ENCODE data around the gene GPX5. TPM values are rescaled to one million over a fixed set of nuclear protein-coding genes. Genes with fewer than 3 reads are reported as not detected.
A peak's percentile ranks its signal among the peaks of the same experiment; 100 is the strongest.
"Not testable (repeated sequence)": the region's sequence is repeated elsewhere in the genome, so short reads cannot be mapped to it uniquely, and the experiment has no call there.

The GPX5 gene
- total RNA-seq, 4 donors from 2014 or later = not detected

DNA sequence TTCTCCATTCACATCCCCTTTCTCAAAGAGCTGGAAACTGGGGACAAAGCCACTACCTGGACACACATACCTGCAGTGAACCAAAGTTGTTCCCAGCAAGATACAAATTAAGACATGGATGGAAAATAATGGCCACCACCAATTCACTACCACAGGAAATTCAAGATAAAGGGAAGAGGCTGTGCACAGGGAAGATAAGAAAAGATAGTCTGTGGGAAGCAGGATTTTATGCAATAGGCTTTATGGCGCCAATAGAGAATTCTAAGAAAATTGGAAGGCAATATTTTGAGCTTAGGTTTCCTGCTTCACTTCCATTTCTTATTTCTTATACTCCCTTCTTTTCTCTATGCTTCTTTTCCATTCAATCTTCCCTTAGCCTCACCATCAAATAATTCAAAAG, 19.9 kb upstream of the GPX5 start:
- intact Hi-C loops (cut with DNase I) = no loop called here
- no peak for DNase-seq (ENCODE audit: extremely low spot score)
- TF ChIP-seq, protein P1, sequence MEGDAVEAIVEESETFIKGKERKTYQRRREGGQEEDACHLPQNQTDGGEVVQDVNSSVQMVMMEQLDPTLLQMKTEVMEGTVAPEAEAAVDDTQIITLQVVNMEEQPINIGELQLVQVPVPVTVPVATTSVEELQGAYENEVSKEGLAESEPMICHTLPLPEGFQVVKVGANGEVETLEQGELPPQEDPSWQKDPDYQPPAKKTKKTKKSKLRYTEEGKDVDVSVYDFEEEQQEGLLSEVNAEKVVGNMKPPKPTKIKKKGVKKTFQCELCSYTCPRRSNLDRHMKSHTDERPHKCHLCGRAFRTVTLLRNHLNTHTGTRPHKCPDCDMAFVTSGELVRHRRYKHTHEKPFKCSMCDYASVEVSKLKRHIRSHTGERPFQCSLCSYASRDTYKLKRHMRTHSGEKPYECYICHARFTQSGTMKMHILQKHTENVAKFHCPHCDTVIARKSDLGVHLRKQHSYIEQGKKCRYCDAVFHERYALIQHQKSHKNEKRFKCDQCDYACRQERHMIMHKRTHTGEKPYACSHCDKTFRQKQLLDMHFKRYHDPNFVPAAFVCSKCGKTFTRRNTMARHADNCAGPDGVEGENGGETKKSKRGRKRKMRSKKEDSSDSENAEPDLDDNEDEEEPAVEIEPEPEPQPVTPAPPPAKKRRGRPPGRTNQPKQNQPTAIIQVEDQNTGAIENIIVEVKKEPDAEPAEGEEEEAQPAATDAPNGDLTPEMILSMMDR (IDR thresholded peaks at IDR 0.05) = no peak
- TF ChIP-seq POLR2A (IDR thresholded peaks at IDR 0.05; ENCODE audit: low read depth) = no peak
- no peak for TF ChIP-seq EP300 (IDR thresholded peaks at IDR 0.05)
- TF ChIP-seq POLR2AphosphoS5 (IDR thresholded peaks at IDR 0.05) = no peak
- no peaks in the 10 kb centered on the region for H3K36me3 ChIP-seq
- peaks cover 0 to 18% (median 0%) of the 10 kb centered on the region in 4 donors for H3K27me3 ChIP-seq
- H3K9me3 ChIP-seq = no peaks in the 10 kb centered on the region
- H3K4me3 ChIP-seq = no peak overlapping the region
- no peak overlapping the region for H3K27ac ChIP-seq (replicated peaks in 1 of 4)
- 92% methylated on average over 1 of the region's 1 CpG for WGBS
- no peaks in the 10 kb centered on the region for H3K4me1 ChIP-seq

DNA sequence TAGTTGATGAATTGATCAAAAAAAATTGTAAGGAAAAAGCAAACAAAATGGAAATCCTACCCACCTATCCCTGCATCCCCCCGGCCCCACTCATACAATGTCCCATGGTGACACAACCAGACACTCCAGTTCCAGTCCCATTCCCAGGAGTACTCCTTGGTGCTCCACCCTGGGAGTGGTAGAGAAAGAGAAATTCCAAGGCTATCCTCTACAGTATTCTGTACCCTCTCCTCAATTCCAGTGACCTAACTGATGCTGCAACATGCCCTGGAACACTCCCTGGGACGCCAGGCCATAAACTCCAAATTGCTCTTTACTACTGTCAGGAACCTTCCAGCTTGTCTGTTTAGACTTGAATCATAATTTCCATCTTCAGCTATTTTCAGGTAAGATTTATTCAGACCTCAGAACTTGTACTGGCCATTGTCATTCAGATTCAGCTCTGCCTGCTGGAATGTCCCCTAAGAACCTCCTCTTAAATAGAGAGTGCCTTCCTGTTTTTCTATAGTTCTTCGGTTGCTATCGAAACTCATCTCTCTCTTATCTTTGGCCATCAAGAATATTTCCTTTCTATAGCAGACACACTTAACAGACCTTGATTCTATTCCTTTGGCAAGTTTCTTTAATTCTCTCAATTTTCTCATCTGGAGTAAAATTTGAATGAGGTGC, 18.7 kb upstream of the GPX5 start:
- WGBS = 71% methylated on average over 4 of the region's 4 CpGs
- no peaks in the 10 kb centered on the region for H3K4me1 ChIP-seq

DNA sequence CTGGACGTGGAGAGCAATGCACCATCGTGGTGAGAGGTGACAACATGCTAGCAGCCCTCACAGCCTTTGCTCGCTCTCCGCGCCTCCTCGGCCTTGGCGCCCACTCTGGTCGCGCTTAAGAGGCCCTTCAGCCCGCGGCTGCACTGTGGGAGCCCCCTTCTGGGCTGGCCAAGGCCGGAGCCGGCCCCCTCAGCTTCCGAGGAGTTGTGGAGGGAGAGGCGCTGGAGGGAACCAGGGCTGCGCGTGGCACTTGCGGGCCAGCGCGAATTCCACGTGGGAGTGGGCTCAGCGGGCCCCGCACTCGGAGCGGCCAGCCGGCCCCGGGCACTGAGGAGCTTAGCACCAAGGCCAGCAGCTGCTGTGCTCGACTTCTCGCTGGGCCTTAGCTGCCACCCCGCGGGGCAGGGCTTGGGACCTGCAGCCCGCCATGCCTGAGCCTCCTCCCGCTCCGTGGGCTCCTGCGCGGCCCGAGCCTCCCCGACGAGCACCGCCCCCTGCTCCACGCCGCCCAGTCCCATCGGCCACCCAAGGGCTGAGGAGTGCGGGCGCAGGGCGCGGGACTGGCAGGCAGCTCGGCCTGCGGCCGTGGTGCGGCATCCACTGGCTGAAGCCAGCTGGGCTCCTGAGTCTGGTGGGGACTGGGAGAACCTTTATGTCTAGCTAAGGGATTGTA, 13.9 kb upstream of the GPX5 start:
- 94% methylated on average over 32 of the region's 51 CpGs for WGBS
- intact Hi-C loops (cut with DNase I) = no loop called here
- H3K36me3 ChIP-seq = no peaks in the 10 kb centered on the region
- no peak for TF ChIP-seq EP300 (IDR thresholded peaks at IDR 0.05)
- no peak for TF ChIP-seq POLR2AphosphoS5 (IDR thresholded peaks at IDR 0.05)
- no peak for TF ChIP-seq POLR2A (IDR thresholded peaks at IDR 0.05; ENCODE audit: low read depth)
- TF ChIP-seq, protein P1 (IDR thresholded peaks at IDR 0.05) = no peak
- DNase-seq (ENCODE audit: extremely low spot score) = no peak
- no peak overlapping the region for H3K4me3 ChIP-seq
- no peak overlapping the region for H3K27ac ChIP-seq (replicated peaks in 1 of 4)
- H3K27me3 ChIP-seq = peaks cover 0 to 32% (median 0%) of the 10 kb centered on the region in 4 donors
- H3K9me3 ChIP-seq = no peaks in the 10 kb centered on the region
- no peaks in the 10 kb centered on the region for H3K4me1 ChIP-seq

More for the DNA sequence above, 18.7 kb upstream of the GPX5 start:
- intact Hi-C loops (cut with DNase I) = no loop called here
- H3K27ac ChIP-seq (replicated peaks in 1 of 4) = no peak overlapping the region
- H3K36me3 ChIP-seq = no peaks in the 10 kb centered on the region
- H3K9me3 ChIP-seq = no peaks in the 10 kb centered on the region
- H3K4me3 ChIP-seq = no peak overlapping the region
- DNase-seq (ENCODE audit: extremely low spot score) = peak; percentile 47
- TF ChIP-seq, protein P1 (IDR thresholded peaks at IDR 0.05) = no peak
- TF ChIP-seq POLR2AphosphoS5 (IDR thresholded peaks at IDR 0.05) = no peak
- H3K27me3 ChIP-seq = peaks cover 0 to 18% (median 0%) of the 10 kb centered on the region in 4 donors

DNA sequence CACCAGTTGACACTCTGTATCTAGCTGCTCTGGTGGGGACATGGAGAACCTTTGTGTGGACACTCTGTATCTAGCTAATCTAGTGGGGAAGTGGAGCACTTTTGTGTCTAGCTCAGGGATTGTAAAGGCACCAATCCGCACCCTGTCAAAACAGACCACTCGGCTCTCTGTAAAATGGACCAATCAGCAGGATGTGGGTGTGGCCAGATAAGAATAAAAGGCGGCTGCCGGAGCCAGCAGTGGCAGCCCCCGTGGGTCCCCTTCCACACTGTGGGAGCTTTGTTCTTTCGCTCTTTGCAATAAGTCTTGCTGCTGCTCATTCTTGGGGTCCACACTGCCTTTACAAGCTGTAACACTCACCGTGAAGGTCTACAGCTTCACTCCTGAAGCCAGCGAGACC, 13.3 kb upstream of the GPX5 start:
- DNase-seq (ENCODE audit: extremely low spot score); H3K36me3 ChIP-seq; H3K4me1 ChIP-seq; intact Hi-C loops (cut with DNase I); H3K4me3 ChIP-seq; H3K27ac ChIP-seq (replicated peaks in 1 of 4); H3K9me3 ChIP-seq: not testable (repeated sequence)
- 90% methylated on average over 6 of the region's 8 CpGs for WGBS
- H3K27me3 ChIP-seq = peaks cover 0 to 36% (median 0%) of the 10 kb centered on the region in 4 donors

DNA sequence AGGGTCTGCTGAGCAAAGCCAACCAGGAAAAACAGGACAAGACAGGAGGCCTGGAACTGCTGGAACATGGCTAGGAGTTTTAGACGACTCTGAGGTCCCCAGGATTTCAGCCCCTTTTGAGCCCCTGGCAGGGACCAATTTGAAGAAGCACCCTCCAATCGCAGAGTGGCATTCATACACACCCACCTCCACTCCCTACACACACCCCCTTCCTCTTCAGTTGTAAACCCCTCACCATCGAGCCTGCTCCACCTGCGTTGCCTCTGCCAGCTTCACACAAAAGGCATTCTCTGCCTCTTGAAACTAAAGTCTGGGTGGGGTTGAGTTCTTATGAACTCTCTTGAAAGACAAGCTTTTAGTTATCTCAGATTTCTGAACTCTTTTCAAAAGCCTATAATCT, 10.0 kb upstream of the GPX5 start, which contains the start of gene GPX6:
Gene GPX6, minus strand, starts transcription at position 118 of the 400 bp plus-strand sequence. Its CDS starts 50 bp downstream, at position 68.
- Histone ChIP-seq H3K4me3 (no peak within 1 kb of the TSS), H3K27me3 (peaks cover 0 to 34% (median 0%) of the 10 kb centered on the region in 4 donors), H3K36me3 (no peaks in the 10 kb centered on the region), H3K9me3 (no peaks in the 10 kb centered on the region), H3K27ac (replicated peaks in 1 of 4) (no peak within 1 kb of the TSS), H3K4me1 (no peaks in the 10 kb centered on the region)
- 61% methylated on average over 4 of the region's 4 CpGs for WGBS
- intact Hi-C loops (cut with DNase I) = no loop called here
- DNase-seq (ENCODE audit: extremely low spot score) = peak; percentile 53
- no peak for TF ChIP-seq EP300 (IDR thresholded peaks at IDR 0.05)

All from esophagus muscularis mucosa (tissue), 4 donors.